ENCODE results near the gene SLC6A7.

The SLC6A7 gene

GRCh38 chr5:150156027-150156368, 33.9 kb upstream of the SLC6A7 start:
- no peak for DNase-seq (ENCODE audit: low spot score)

GRCh38 chr5:150156540-150156939, 33.3 kb upstream of the SLC6A7 start:
- no peak for DNase-seq (ENCODE audit: low spot score)

GRCh38 chr5:150157168-150157567, 32.7 kb upstream of the SLC6A7 start:
- no peak for DNase-seq (ENCODE audit: low spot score)

- peak; percentile 61 for DNase-seq (ENCODE audit: low spot score)
Measured at GRCh38 chr5:150158170-150158949, 31.5 kb upstream of the SLC6A7 start.

GRCh38 chr5:150159031-150159430, 30.8 kb upstream of the SLC6A7 start:
- DNase-seq (ENCODE audit: low spot score): no peak

GRCh38 chr5:150159741-150160179, 30.1 kb upstream of the SLC6A7 start:
- DNase-seq (ENCODE audit: low spot score): peak; percentile 77

- no peak for DNase-seq (ENCODE audit: low spot score)
Measured at GRCh38 chr5:150160448-150161081, 29.3 kb upstream of the SLC6A7 start.

- peak; percentile 87 for DNase-seq (ENCODE audit: low spot score)
Measured at GRCh38 chr5:150161242-150162141, 28.4 kb upstream of the SLC6A7 start.

- DNase-seq (ENCODE audit: low spot score): no peak
Measured at GRCh38 chr5:150162142-150162513, 27.7 kb upstream of the SLC6A7 start.

- DNase-seq (ENCODE audit: low spot score): no peak
Measured at GRCh38 chr5:150163035-150163434, 26.8 kb upstream of the SLC6A7 start.

- peak; percentile 45 for DNase-seq (ENCODE audit: low spot score)
Measured at GRCh38 chr5:150163547-150164059, 26.3 kb upstream of the SLC6A7 start.

- DNase-seq (ENCODE audit: low spot score): no peak
Measured at GRCh38 chr5:150164211-150164980, 25.5 kb upstream of the SLC6A7 start.

GRCh38 chr5:150166037-150166649, 23.7 kb upstream of the SLC6A7 start:
- no peak for DNase-seq (ENCODE audit: low spot score)

- no peak for DNase-seq (ENCODE audit: low spot score)
Measured at GRCh38 chr5:150166650-150167511, 23.0 kb upstream of the SLC6A7 start, which contains the start of gene CDX1. Gene CDX1 (plus strand): TSS chr5:150166778. CDS start chr5:150166877, 99 bp downstream.

- DNase-seq (ENCODE audit: low spot score): no peak
Measured at GRCh38 chr5:150167512-150167850, 22.4 kb upstream of the SLC6A7 start.

- no peak for DNase-seq (ENCODE audit: low spot score)
Measured at GRCh38 chr5:150167908-150168307, 22.0 kb upstream of the SLC6A7 start.

GRCh38 chr5:150168864-150169263, 21.0 kb upstream of the SLC6A7 start:
- no peak for DNase-seq (ENCODE audit: low spot score)

GRCh38 chr5:150172145-150172544, 17.7 kb upstream of the SLC6A7 start:
- DNase-seq (ENCODE audit: low spot score): no peak

GRCh38 chr5:150172556-150172955, 17.3 kb upstream of the SLC6A7 start:
- DNase-seq (ENCODE audit: low spot score): no peak

GRCh38 chr5:150173161-150173560, 16.7 kb upstream of the SLC6A7 start:
- no peak for DNase-seq (ENCODE audit: low spot score)
